Caki2 (cell line): ENCODE data around the gene B3GNT4. TPM values are rescaled to one million over a fixed set of nuclear protein-coding genes. Genes with fewer than 3 reads are reported as not detected.
"Not testable (repeated sequence)": the region's sequence is repeated elsewhere in the genome, so short reads cannot be mapped to it uniquely, and the experiment has no call there.

ENCODE experiments used
- DNase-seq: peaks from one replicate; pipeline ENCODE4 v3.0.0-alpha.2; 2015; ENCODE audit warnings: low read depth
- in situ Hi-C: cut with HindIII; loops from 2 replicates; pipeline ENCODE4 v1.10.0; 2016; ENCODE audit warnings: low sequenced_read_pairs, low pct_unique_long_range_greater_than_20kb, mixed read lengths
- total RNA-seq: library from RNA; depleted of rRNA; stranded (reverse); fragments of >200 nt; shearing (Covaris generic); gene quantifications from 2 replicates; pipeline ENCODE4 v1.2.3, GENCODE V29; 2014; ENCODE audit warnings: low replicate concordance; rRNA removed

Gene B3GNT4
- total RNA-seq: 1.4 and 5.4 TPM in 2 replicates

DNA sequence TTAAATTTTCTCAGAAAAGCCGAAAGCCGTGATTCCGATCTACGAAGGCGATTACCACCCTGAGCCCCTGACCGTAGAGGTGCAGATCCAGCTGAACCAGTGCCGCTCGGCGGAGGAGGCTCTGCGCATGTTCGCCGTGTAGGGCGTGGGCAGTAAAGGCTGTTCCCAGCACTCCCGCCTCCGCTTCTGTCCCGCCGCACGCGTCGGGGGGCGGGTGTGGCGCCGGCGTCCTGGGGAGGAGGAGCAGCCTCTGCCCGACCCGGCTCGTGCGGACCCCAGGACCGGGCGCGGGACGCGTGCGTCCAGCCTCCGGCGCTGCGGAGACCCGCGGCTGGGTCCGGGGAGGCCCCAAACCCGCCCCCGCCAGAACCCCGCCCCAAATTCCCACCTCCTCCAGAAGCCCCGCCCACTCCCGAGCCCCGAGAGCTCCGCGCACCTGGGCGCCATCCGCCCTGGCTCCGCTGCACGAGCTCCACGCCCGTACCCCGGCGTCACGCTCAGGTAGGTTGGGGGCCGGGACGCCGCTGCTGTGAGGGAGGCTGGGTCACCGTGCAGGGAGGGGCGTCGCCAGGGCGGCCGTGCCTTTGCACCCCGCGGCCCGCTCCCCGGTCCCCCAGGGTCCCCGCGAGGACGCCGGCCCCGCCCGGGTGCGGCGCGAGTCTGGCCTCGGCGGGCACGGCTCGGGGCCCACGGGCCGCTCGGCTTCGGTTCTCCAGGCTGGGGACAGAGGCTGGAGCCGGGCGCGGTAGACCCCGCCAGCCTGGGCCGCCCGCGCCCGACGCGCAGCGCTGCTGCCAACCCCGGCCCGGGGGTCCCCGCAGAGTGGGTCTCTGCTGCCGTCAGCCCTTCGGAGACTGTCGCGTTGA is at the start of gene B3GNT4:
B3GNT4 (plus strand) TSS at position 409 of the 866 bp plus-strand sequence. CDS start 910 bp downstream, outside the sequence.
- in situ Hi-C loops: no loop called here
- peak; percentile 77 for DNase-seq

DNA sequence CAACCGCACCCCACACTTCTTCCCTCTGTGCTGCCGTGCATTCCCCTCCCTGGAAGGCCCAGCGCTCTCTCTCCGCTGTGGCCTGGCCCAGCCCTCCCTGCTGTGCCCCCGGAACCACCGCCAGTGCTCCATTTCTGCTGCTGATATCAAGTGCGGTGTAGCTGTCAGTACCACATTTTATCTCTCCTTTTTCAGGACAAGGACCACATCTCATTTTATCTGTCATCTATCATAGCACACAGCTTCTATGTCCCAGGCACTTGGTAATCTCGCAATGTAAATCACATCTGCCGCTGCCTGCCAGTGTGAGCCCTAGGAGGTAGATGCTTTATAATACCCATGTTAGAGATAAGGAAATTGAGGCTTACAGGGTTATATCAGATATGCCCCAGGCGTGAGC is 47.8 kb upstream of the B3GNT4 start:
- DNase-seq: no peak
- in situ Hi-C loops: no loop called here

DNA sequence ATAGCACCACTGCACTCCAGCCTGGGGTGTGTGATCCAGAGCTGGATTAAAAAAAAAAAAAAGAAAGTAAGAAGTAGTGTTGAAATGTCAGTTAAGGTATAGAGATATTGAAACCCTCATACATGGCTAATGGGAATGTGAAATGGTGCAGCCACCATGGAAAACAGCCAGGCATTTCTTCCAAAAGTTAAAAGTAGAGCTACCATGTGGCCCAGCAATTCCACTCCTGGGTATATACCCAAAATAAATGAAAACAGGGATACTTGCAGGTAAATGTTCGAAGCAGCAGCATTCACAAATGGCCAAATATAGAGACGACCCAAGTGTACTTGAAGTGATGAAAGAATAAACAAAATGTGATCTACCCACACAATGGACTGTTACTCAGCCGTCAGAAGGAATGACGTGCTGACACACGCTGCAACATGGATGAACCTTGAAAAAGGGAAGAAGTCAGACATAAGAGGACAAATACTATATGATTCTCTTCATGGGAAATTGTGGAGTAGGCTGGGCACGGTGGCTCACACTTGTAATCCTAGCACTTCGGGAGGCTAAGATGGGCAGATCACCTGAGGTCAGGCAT is 44.7 kb upstream of the B3GNT4 start:
- in situ Hi-C loops: no loop called here

GRCh38 chr12:122159882-122160281 is 43.6 kb upstream of the B3GNT4 start:
- in situ Hi-C loops: no loop called here
- DNase-seq: no peak

More for the DNA sequence above, 44.7 kb upstream of the B3GNT4 start:
- no peak for DNase-seq

DNA sequence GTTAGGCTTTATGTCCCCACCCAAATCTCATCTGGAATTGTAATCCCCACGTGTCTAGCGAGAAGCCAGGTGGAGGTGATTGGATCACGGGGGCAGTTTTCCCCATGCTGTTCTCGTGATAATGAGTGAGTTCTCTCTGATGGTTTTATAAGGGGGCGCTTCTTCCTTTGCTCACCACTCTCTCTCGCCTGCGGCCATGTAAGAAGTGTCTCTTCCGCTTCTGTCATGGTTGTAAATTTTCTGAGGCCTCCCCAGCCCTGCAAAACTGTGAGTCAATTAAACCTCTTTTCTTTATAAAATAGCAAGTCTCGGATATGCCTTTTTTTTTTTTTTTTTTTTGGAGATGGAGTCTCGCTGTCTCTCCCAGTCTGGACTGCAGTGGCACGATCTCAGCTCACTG is 42.7 kb upstream of the B3GNT4 start:
- in situ Hi-C loops: no loop called here
- DNase-seq: no peak

GRCh38 chr12:122161682-122162081 is 41.8 kb upstream of the B3GNT4 start:
- in situ Hi-C loops: no loop called here
- DNase-seq: no peak

- DNase-seq: no peak
- in situ Hi-C loops: no loop called here
Measured at GRCh38 chr12:122162976-122163375, 40.5 kb upstream of the B3GNT4 start.

DNA sequence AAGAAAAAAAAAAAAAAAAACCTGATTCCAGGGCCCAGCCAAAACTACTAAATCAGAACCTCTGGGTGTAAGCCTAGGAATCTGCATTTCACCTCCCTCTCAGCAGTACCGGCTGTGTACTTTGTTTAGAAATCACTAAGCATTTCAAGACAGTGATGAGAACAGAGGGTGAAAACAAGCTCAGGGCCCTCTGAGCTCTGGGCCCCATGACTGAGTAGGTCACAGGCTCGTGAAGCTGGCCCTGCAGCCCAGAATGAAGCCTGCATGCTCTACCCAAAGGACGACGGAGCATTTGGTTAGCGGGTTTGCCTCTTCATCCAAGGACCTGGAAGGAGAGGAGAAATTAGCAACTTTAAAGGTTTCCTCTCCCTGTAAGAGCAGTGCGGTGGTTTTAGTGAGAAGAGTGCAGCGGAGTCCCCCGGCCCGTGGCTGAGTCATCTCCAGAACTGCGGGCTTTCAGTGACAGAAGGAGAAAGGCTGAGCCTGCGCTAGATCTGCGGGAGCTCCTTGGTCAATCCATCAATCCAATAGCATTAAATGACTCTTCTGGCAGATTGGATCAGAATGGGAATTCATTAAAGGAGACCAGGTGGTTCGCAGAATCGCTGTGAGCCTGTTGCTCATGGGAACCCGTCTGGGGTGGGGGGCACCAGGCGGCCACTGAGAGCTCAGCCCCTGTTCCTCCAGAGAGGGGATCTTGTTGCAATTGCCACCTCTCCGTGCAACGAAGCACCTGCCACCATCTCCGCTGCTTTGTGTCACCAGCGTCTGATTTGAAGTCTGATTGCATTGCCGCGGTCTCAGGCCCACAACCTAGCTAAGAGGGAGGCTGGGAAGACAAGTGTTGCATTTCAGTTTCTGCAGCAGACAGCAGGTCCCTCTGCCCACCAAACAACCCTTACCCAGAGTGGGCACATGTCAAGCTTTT is 36.8 kb upstream of the B3GNT4 start:
- no peak for DNase-seq
- in situ Hi-C loops: no loop called here

GRCh38 chr12:122167356-122167925 is 36.1 kb upstream of the B3GNT4 start:
- in situ Hi-C loops: no loop called here
- no peak for DNase-seq

DNA sequence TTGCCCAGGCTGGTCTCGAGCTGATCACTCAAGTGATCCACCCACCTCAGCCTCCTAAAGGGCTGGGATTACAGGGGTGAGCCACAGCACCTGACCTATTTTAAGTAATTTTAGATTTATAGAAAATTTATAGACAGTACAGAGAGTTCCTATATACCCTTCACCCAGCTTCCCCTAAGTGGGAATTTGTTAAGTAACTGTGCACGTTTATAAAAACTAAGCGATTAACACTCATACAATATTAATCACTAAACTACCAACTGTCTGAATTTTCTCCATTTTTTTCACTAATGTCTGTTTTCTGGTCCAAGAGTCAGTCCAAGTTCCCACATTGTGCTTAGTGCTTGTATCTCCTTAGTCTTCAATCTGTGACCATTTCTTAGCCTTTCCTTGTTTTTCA is 35.0 kb upstream of the B3GNT4 start:
- in situ Hi-C loops: no loop called here
- DNase-seq: no peak

DNA sequence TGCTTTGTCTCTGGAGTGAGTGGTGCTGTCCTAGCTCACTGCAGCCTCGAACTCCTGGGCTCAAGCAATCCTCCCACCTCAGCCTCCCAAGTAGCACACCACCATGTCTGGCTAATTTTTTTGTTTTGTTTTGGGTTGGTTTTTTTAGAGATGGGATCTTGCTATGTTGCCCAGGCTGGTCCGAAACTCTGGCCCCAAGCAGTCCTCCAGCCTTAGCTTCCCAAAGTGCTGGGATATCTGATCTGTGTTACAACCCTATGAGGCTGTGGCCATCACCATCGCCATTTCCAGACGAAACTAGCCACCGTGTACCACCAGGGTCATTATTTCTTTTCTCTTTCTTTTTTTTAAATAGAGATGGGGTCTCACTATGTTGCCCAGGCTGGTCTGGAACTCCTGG is 32.1 kb upstream of the B3GNT4 start:
- in situ Hi-C loops: no loop called here

DNA sequence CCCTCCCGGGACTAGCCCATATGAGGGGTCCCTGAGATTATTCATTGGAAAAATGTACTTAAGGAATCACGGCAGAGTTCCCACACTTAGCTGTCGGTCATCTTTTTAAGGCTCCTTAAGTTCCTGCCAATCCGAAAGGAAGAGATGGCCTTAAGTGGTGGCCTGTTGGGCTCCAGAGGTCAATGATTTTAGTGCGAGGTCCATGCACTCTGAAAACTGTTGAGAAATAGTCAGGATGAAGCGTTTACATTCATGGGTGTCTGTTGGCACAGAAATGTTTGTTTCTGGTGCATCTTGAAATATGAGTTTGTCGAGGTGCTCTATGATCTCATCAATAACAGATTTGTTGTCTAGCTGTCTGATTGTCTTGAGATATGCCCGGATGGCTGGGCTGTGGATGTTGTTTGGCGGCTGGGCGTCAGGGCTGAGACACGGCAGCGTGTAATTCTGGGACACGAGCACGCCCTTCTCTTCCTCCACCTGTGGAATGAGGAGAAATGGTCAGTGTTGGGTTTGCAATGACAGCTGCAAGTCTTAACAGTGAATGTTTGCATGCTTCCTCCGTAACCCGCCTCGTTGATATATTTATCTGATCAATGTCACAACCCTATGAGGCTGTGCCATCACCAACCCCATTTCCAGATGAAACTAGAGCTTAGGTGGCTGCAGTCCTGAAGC is 31.1 kb upstream of the B3GNT4 start:
- no peak for DNase-seq

More for the DNA sequence above, 32.1 kb upstream of the B3GNT4 start:
- no peak for DNase-seq

GRCh38 chr12:122174155-122174845 is 29.2 kb upstream of the B3GNT4 start, which contains the start of gene IL31:
Gene IL31, minus strand, starts transcription at chr12:122174221. Its CDS starts 49 bp downstream, at chr12:122174172.
- in situ Hi-C loops: no loop called here
- DNase-seq: no peak

More for the DNA sequence above, 31.1 kb upstream of the B3GNT4 start:
- in situ Hi-C loops: no loop called here

DNA sequence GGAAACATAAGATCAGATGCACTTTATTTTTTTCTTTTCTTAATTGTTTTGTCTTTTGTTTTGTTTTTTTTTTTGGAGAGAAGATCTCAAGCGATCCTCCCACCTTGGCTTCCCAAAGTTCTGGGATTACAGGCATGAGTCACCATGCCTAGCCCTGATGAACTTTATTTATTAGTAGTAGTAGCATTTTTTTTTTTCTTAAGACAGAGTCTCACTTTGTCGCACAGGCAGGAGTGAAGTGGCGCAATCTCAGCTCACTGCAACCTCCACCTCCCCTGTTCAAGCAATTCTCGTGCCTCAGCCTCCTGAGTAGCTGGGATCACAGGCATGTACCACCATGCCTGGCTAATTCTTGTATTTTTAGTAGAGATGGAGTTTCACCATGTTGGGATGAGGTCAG is 27.0 kb upstream of the B3GNT4 start:
- in situ Hi-C loops, DNase-seq: not testable (repeated sequence)

- DNase-seq: no peak
- in situ Hi-C loops: no loop called here
Measured at GRCh38 chr12:122182887-122183587, 20.5 kb upstream of the B3GNT4 start, which contains the start of gene LRRC43. Gene LRRC43, plus strand, starts transcription at chr12:122183123. Its CDS starts 22 bp downstream, at chr12:122183145.

DNA sequence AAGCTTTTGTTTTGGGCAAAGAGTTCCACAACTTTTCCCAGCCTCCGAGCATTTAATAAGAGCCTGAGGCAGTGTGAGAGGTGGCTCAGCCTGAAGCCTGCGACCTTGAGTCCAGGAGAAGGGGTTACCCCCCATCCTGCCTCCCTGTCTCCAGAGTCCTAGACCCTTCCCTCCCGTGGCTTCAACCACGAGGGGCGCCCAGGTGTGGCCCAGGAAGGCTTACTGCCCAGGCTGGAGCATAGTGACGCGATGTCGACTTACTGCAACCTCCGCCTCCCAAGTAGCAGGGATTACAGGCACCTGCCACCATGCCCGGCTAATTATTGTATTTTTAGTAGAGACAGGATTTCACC is 19.9 kb upstream of the B3GNT4 start:
- no peak for DNase-seq
- in situ Hi-C loops: no loop called here

- in situ Hi-C loops: no loop called here
- no peak for DNase-seq
Measured at GRCh38 chr12:122184517-122184916, 19.0 kb upstream of the B3GNT4 start.
